Adrenal gland (tissue), 12 donors: ENCODE measurements around the gene IGFALS. TPM values are rescaled to one million over a fixed set of nuclear protein-coding genes. Genes with fewer than 3 reads are reported as not detected.

ENCODE experiments used
- DNase-seq, 7 donors: peaks; one replicate each; pipeline ENCODE4 v3.0.0-alpha.2; 2019 to 2020
- H3K27ac ChIP-seq, 5 donors: fragments of 200-600 bp; sonication (generic) in 4 of 5; 1 replicate in 3 of 5; 2 replicates in 2 of 5; pipeline versions ENCODE4 v1.5.1 to v1.8.0; 2016 to 2020; ENCODE audit warnings: mild to moderate bottlenecking in 1 of 5
- H3K27me3 ChIP-seq: fragments of 200-600 bp; 2 replicates; pipeline ENCODE4 v1.8.0; 2021
- H3K36me3 ChIP-seq, 2 donors: fragments of 200-600 bp; replicated peaks in 1 of 2; 1 replicate in 1 of 2; 2 replicates in 1 of 2; pipeline versions ENCODE4 v1.5.1 to v1.8.0; 2018 to 2022
- H3K4me1 ChIP-seq, 2 donors: fragments of 200-600 bp; replicated peaks in 1 of 2; 1 replicate in 1 of 2; 2 replicates in 1 of 2; pipeline versions ENCODE4 v1.5.1 to v1.8.0; 2018 to 2021
- H3K4me3 ChIP-seq, 4 donors: fragments of 200-600 bp; sonication (generic) in 3 of 4; one replicate each; pipeline ENCODE4 v1.5.1; 2016 to 2018
- H3K9me3 ChIP-seq, 3 donors: fragments of 200-600 bp; sonication (generic) in 1 of 3; replicated peaks in 1 of 3; 1 replicate in 2 of 3; 2 replicates in 1 of 3; pipeline versions ENCODE4 v1.5.1 to v1.8.0; 2016 to 2021
- CTCF ChIP-seq, 6 experiments: fragments of 450-650 bp in 4 of 6; fragments of 200-600 bp in 2 of 6; sonication (generic) in 1 of 6; IDR thresholded peaks; 1 replicate in 5 of 6; 2 replicates in 1 of 6; pipeline versions ENCODE4 v1.5.1 to v1.8.0; 2016 to 2021; ENCODE audit warnings: antibody characterized with exemption in 6 of 6, mild to moderate bottlenecking in 2 of 6, moderate library complexity in 1 of 6
- POLR2A ChIP-seq, 2 donors: fragments of 450-650 bp; IDR thresholded peaks; one replicate each; pipeline ENCODE4 v1.6.1; 2017; ENCODE audit warnings: antibody characterized with exemption in 2 of 2, mild to moderate bottlenecking in 2 of 2, moderate library complexity in 1 of 2
- WGBS, 4 donors: extraction: QIAGEN DNeasy Blood & Tissue Kit in 2 of 4; methylation state at CpG; one replicate each; pipeline versions ENCODE4 v1.1.5 to v1.1.7; 2013 to 2017; 5-methylcytosine and 5-hydroxymethylcytosine counted together
- intact Hi-C, 2 donors: fragments of 100-400 bp; cut with DNase I; formaldehyde crosslinking; loops; one replicate each; pipeline versions ENCODE4 v1.14.1 to v1.15.0; 2022 to 2023
- polyA plus RNA-seq, 3 donors: library from polyadenylated mRNA; stranded (reverse); fragments of 200-250 nt in 2 of 3; fragments of 350-450 nt in 1 of 3; fragmentation: Illumina TruSeq in 1 of 3; extraction: RNeasy Lipid Tissue Mini Kit (QIAGEN cat#74804) in 1 of 3; gene quantifications; one replicate each; pipeline ENCODE4 v1.2.3, GENCODE V29; 2013 to 2014
- total RNA-seq, 9 donors: library from RNA; depleted of rRNA in 4 of 9; stranded (reverse); fragments of >200 nt in 4 of 9; fragments of 120-200 nt in 1 of 9; fragmentation: NEBNext Ultra II Directional in 1 of 9; extraction: Animal tissue kit (Norgen Biotek cat#: 25700) in 1 of 9; gene quantifications; one replicate each; pipeline versions ENCODE4 v1.1.0 to v1.2.4, GENCODE V29; 2013 to 2023
- donor health status: healthy with polysubstance abuse.
- donor health status: Bipolar disorder and iron deficiency.
- donor health status: DM: yes; HTN: yes; CAD: no.
- donor health status: DM: no; HTN: no; CAD: no.
- donor health status: DM: no; HTN: no; CAD: no.
- donor health status: DM: yes; HTN: yes; CAD: no.

IGFALS gene
- total and polyA plus RNA-seq, 12 donors, result 0.11 to 3.9 (median 0.31) TPM; not detected in 2

GRCh38 chr16:1744338-1744840, 49.1 kb downstream of the IGFALS start:
- Histone ChIP-seq H3K27ac (no peak overlapping the region), H3K36me3 (peaks cover 0 to 62% of the 10 kb centered on the region in 2 donors), H3K4me1 (no peaks in the 10 kb centered on the region), H3K9me3 (no peaks in the 10 kb centered on the region), H3K4me3 (no peak overlapping the region), H3K27me3 (no peaks in the 10 kb centered on the region)
- DNase-seq, result no peak
- intact Hi-C loops, result loop anchor here in 1 of 2 donors (10.0 kb wide), 1 partner anchor 70 kb away; the partner anchor contains the start of gene JPT2
- TF ChIP-seq POLR2A (IDR thresholded peaks at IDR 0.05) (no peak), CTCF (IDR thresholded peaks at IDR 0.05) (no peak)
- WGBS, 4 donors, result 88 to 95% (median 91%) methylated on average over 16 to 24 of the region's 24 CpGs

GRCh38 chr16:1743376-1744337, 49.8 kb downstream of the IGFALS start:
- Histone ChIP-seq H3K27ac (no peak overlapping the region), H3K9me3 (no peaks in the 10 kb centered on the region), H3K4me1 (no peaks in the 10 kb centered on the region), H3K4me3 (no peak overlapping the region), H3K27me3 (no peaks in the 10 kb centered on the region), H3K36me3 (peaks cover 0 to 54% of the 10 kb centered on the region in 2 donors)
- TF ChIP-seq CTCF (IDR thresholded peaks at IDR 0.05), result no peak
- no peak for TF ChIP-seq POLR2A (IDR thresholded peaks at IDR 0.05)
- intact Hi-C loops, result loop anchor here in 1 of 2 donors (10.0 kb wide), 1 partner anchor 69 kb away; the partner anchor contains the start of gene JPT2
- WGBS, 4 donors, result 90 to 93% (median 93%) methylated on average over 22 to 32 of the region's 32 CpGs
- no peak for DNase-seq

GRCh38 chr16:1741553-1742165, 51.8 kb downstream of the IGFALS start:
- intact Hi-C loops, result loop anchor here in 1 of 2 donors (10.0 kb wide), 1 partner anchor 67 kb away; the partner anchor contains the start of gene JPT2
- WGBS, 4 donors, result 91 to 95% (median 93%) methylated on average over 8 to 19 of the region's 19 CpGs
- DNase-seq, result no peak
- H3K4me3 ChIP-seq, result no peak overlapping the region
- peaks cover 0 to 37% of the 10 kb centered on the region in 2 donors for H3K36me3 ChIP-seq
- no peaks in the 10 kb centered on the region for H3K9me3 ChIP-seq
- H3K27me3 ChIP-seq, result no peaks in the 10 kb centered on the region
- H3K27ac ChIP-seq, result no peak overlapping the region
- H3K4me1 ChIP-seq, result no peaks in the 10 kb centered on the region
- TF ChIP-seq CTCF (IDR thresholded peaks at IDR 0.05) (no peak), POLR2A (IDR thresholded peaks at IDR 0.05) (no peak)
